ENCODE measurements around the gene WNT2.
"Not testable (repeated sequence)": the region's sequence is repeated elsewhere in the genome, so short reads cannot be mapped to it uniquely, and the experiment has no call there.

The WNT2 gene

GRCh38 chr7:117302396-117302795 lies 20.5 kb downstream of the WNT2 start:
- no peak for DNase-seq

- DNase-seq, result not testable (repeated sequence)
These were observed 22.4 kb downstream of the WNT2 start for GRCh38 chr7:117300506-117300905.

- DNase-seq, result no peak
These were observed 25.3 kb downstream of the WNT2 start for GRCh38 chr7:117297606-117298005.

GRCh38 chr7:117296066-117296465 lies 26.8 kb downstream of the WNT2 start:
- DNase-seq, result no peak

GRCh38 chr7:117285826-117286225 lies 37.0 kb downstream of the WNT2 start:
- DNase-seq, result no peak

GRCh38 chr7:117284692-117285091 lies 38.2 kb downstream of the WNT2 start:
- DNase-seq, result no peak

GRCh38 chr7:117283779-117284178 lies 39.1 kb downstream of the WNT2 start:
- DNase-seq, result no peak

GRCh38 chr7:117283371-117283770 lies 39.5 kb downstream of the WNT2 start:
- DNase-seq, result no peak

- no peak for DNase-seq
These were observed 40.5 kb downstream of the WNT2 start for GRCh38 chr7:117282239-117282812.

- DNase-seq, result no peak
These were observed 41.3 kb downstream of the WNT2 start for GRCh38 chr7:117281562-117281961.

- no peak for DNase-seq
These were observed 42.8 kb downstream of the WNT2 start for GRCh38 chr7:117279931-117280557.

GRCh38 chr7:117279203-117279602 lies 43.7 kb downstream of the WNT2 start:
- DNase-seq, result no peak

GRCh38 chr7:117278040-117278439 lies 44.8 kb downstream of the WNT2 start:
- no peak for DNase-seq

GRCh38 chr7:117277576-117277975 lies 45.3 kb downstream of the WNT2 start:
- DNase-seq, result no peak

- DNase-seq, result no peak
These were observed 47.9 kb downstream of the WNT2 start for GRCh38 chr7:117274951-117275350.

- DNase-seq, result no peak
These were observed 49.0 kb downstream of the WNT2 start for GRCh38 chr7:117273814-117274225.

- DNase-seq, result no peak
These were observed 49.5 kb downstream of the WNT2 start for GRCh38 chr7:117273325-117273724.

- no peak for DNase-seq
These were observed 50.7 kb downstream of the WNT2 start for GRCh38 chr7:117272017-117272759.

- DNase-seq, result no peak
These were observed 51.3 kb downstream of the WNT2 start for GRCh38 chr7:117271566-117271965.

GRCh38 chr7:117270371-117270770 lies 52.5 kb downstream of the WNT2 start:
- no peak for DNase-seq

GRCh38 chr7:117269886-117270285 lies 53.0 kb downstream of the WNT2 start:
- no peak for DNase-seq

- no peak for DNase-seq
These were observed 53.4 kb downstream of the WNT2 start for GRCh38 chr7:117269417-117269816.

GRCh38 chr7:117264716-117265115 lies 58.1 kb downstream of the WNT2 start:
- no peak for DNase-seq

- no peak for DNase-seq
These were observed 60.3 kb downstream of the WNT2 start for GRCh38 chr7:117262546-117262945.

All from SIG-M5 (cell line).